ENCODE data around the gene DCDC1. TPM values are rescaled to one million over a fixed set of nuclear protein-coding genes. Genes with fewer than 3 reads are reported as not detected.

The DCDC1 gene
- total RNA-seq, 2 donors from 2014 or later: 0.33 to 1.8 TPM

GRCh38 chr11:30837252-30837651 is 532.3 kb downstream of the DCDC1 start:
- WGBS, 2 donors: 56 to 80% methylated on average over 1 of the region's 1 CpG
- H3K36me3 ChIP-seq (replicated peaks in 1 of 2; ENCODE audit: insufficient read depth in 1 of 2, low read depth in 2 of 2): no peaks in the 10 kb centered on the region
- no peak overlapping the region for H3K27ac ChIP-seq
- no peaks in the 10 kb centered on the region for H3K9me3 ChIP-seq
- intact Hi-C loops (cut with DNase I): no loop called here
- H3K27me3 ChIP-seq: no peaks in the 10 kb centered on the region
- TF ChIP-seq CTCF (IDR thresholded peaks at IDR 0.05) (no peak), POLR2A (IDR thresholded peaks at IDR 0.05) (no peak)
- DNase-seq (no peak), ATAC-seq (no peak)
- no peak overlapping the region for H3K4me3 ChIP-seq
- no peaks in the 10 kb centered on the region for H3K4me1 ChIP-seq

GRCh38 chr11:30832831-30833230 is 536.7 kb downstream of the DCDC1 start:
- intact Hi-C loops (cut with DNase I): no loop called here
- TF ChIP-seq CTCF (IDR thresholded peaks at IDR 0.05) (no peak), POLR2A (IDR thresholded peaks at IDR 0.05) (no peak)
- no peak overlapping the region for H3K4me3 ChIP-seq
- H3K9me3 ChIP-seq: no peaks in the 10 kb centered on the region
- no peaks in the 10 kb centered on the region for H3K4me1 ChIP-seq
- DNase-seq (no peak), ATAC-seq (no peak)
- WGBS, 2 donors: 76 to 84% methylated on average over 1 of the region's 1 CpG
- no peaks in the 10 kb centered on the region for H3K36me3 ChIP-seq (replicated peaks in 1 of 2; ENCODE audit: insufficient read depth in 1 of 2, low read depth in 2 of 2)
- H3K27me3 ChIP-seq: no peaks in the 10 kb centered on the region
- no peak overlapping the region for H3K27ac ChIP-seq

- DNase-seq: no peak
- Histone ChIP-seq H3K36me3 (replicated peaks in 1 of 2; ENCODE audit: insufficient read depth in 1 of 2, low read depth in 2 of 2) (no peaks in the 10 kb centered on the region), H3K9me3 (no peaks in the 10 kb centered on the region), H3K27me3 (no peaks in the 10 kb centered on the region), H3K27ac (no peak overlapping the region), H3K4me3 (no peak overlapping the region), H3K4me1 (peaks cover 20% of the 10 kb centered on the region)
- no peak for ATAC-seq
- TF ChIP-seq POLR2A (IDR thresholded peaks at IDR 0.05) (no peak), CTCF (IDR thresholded peaks at IDR 0.05) (no peak)
- intact Hi-C loops (cut with DNase I): no loop called here
- WGBS, 2 donors: 39 to 44% methylated on average over 1 of the region's 1 CpG
These were observed 538.9 kb downstream of the DCDC1 start for GRCh38 chr11:30830681-30831080.

- Histone ChIP-seq H3K4me3 (no peak overlapping the region), H3K27ac (no peak overlapping the region), H3K36me3 (replicated peaks in 1 of 2; ENCODE audit: insufficient read depth in 1 of 2, low read depth in 2 of 2) (no peaks in the 10 kb centered on the region), H3K27me3 (no peaks in the 10 kb centered on the region), H3K4me1 (peaks cover 25% of the 10 kb centered on the region), H3K9me3 (no peaks in the 10 kb centered on the region)
- peak; percentile 70 for ATAC-seq
- WGBS, 2 donors: 56 to 57% methylated on average over 4 of the region's 4 CpGs
- peak; percentile 19 to 25 (median 21) for DNase-seq
- no peak for TF ChIP-seq CTCF (IDR thresholded peaks at IDR 0.05)
- TF ChIP-seq POLR2A (IDR thresholded peaks at IDR 0.05): no peak
- intact Hi-C loops (cut with DNase I): no loop called here
These were observed 542.6 kb downstream of the DCDC1 start for GRCh38 chr11:30826911-30827310.

- WGBS, 2 donors: 63 to 75% methylated on average over 3 of the region's 3 CpGs
- H3K9me3 ChIP-seq: no peaks in the 10 kb centered on the region
- H3K27ac ChIP-seq: no peak overlapping the region
- intact Hi-C loops (cut with DNase I): no loop called here
- no peak for TF ChIP-seq POLR2A (IDR thresholded peaks at IDR 0.05)
- no peak for TF ChIP-seq CTCF (IDR thresholded peaks at IDR 0.05)
- no peaks in the 10 kb centered on the region for H3K27me3 ChIP-seq
- peaks cover 35% of the 10 kb centered on the region for H3K4me1 ChIP-seq
- DNase-seq (peak in 1 of 4 donors; percentile 17), ATAC-seq (no peak)
- H3K36me3 ChIP-seq (replicated peaks in 1 of 2; ENCODE audit: insufficient read depth in 1 of 2, low read depth in 2 of 2): no peaks in the 10 kb centered on the region
- no peak overlapping the region for H3K4me3 ChIP-seq
These were observed 543.8 kb downstream of the DCDC1 start for GRCh38 chr11:30825723-30826122.
